GM19193 (cell line): ENCODE measurements around the gene PRRT2.

ENCODE experiments used
- POLR2A ChIP-seq: IDR thresholded peaks from 4 replicates; pipeline ENCODE4 v1.6.1; 2011; ENCODE audit not compliant: insufficient read depth, insufficient read length; ENCODE audit errors: extremely low read depth

PRRT2 gene

GRCh38 chr16:29811896-29812665 is at the start of gene PRRT2:
TSS of gene PRRT2 (plus strand) at chr16:29812193. CDS start at chr16:29813055, 862 bp downstream.
- TF ChIP-seq POLR2A: no peak

- TF ChIP-seq POLR2A: no peak
These were observed 48.7 kb upstream of the PRRT2 start for GRCh38 chr16:29763326-29763725.

GRCh38 chr16:29765167-29766032 is 46.6 kb upstream of the PRRT2 start:
- no peak for TF ChIP-seq POLR2A

- no peak for TF ChIP-seq POLR2A
These were observed 45.4 kb upstream of the PRRT2 start for GRCh38 chr16:29766571-29766970.

- no peak for TF ChIP-seq POLR2A
These were observed 44.9 kb upstream of the PRRT2 start for GRCh38 chr16:29767062-29767461.

GRCh38 chr16:29769507-29769906 is 42.5 kb upstream of the PRRT2 start:
- no peak for TF ChIP-seq POLR2A

- no peak for TF ChIP-seq POLR2A
These were observed 41.6 kb upstream of the PRRT2 start for GRCh38 chr16:29770250-29770929.

- no peak for TF ChIP-seq POLR2A
These were observed 37.3 kb upstream of the PRRT2 start for GRCh38 chr16:29774730-29775129.

GRCh38 chr16:29775742-29776408 is 36.1 kb upstream of the PRRT2 start:
- TF ChIP-seq POLR2A: no peak

- no peak for TF ChIP-seq POLR2A
These were observed 34.2 kb upstream of the PRRT2 start, which contains the start of gene ZG16 for GRCh38 chr16:29777576-29778350. TSS of gene ZG16 (plus strand) at chr16:29778256. CDS start at chr16:29779267, 1,011 bp downstream.

- TF ChIP-seq POLR2A: no peak
These were observed 32.5 kb upstream of the PRRT2 start for GRCh38 chr16:29779474-29779873.

GRCh38 chr16:29784157-29784556 is 27.8 kb upstream of the PRRT2 start:
- TF ChIP-seq POLR2A: no peak

GRCh38 chr16:29784901-29785500 is 27.0 kb upstream of the PRRT2 start:
- no peak for TF ChIP-seq POLR2A
